Brain microvascular endothelial cell (primary cell): ENCODE results near the gene LENG8.

Experiments used
- DNase-seq: peaks from one replicate; pipeline ENCODE4 v3.0.0-alpha.2; 2020
- H3K27ac ChIP-seq: fragments of 250-450 bp; sonication (Bioruptor Pico); 2 replicates; pipeline ENCODE4 v1.5.1; 2020; ENCODE audit warnings: mild to moderate bottlenecking, moderate library complexity
- H3K27me3 ChIP-seq: fragments of 250-450 bp; sonication (Bioruptor Pico); replicated peaks from 2 replicates; pipeline ENCODE4 v1.5.1; 2020; ENCODE audit warnings: mild to moderate bottlenecking
- H3K36me3 ChIP-seq: fragments of 250-450 bp; sonication (Bioruptor Pico); replicated peaks from 2 replicates; pipeline ENCODE4 v1.5.1; 2020; ENCODE audit warnings: mild to moderate bottlenecking
- H3K4me3 ChIP-seq: 2 replicates; pipeline ENCODE4 v1.5.1; 2011; ENCODE audit warnings: low read depth, mild to moderate bottlenecking, control low read depth, low read length, moderate library complexity
- in situ Hi-C: cut with HindIII; loops from 2 replicates; pipeline ENCODE4 v1.10.0; 2017; ENCODE audit warnings: low sequenced_read_pairs, low pct_ligation_motif_present
- TF ChIP-seq, protein P1 (sequence below): IDR thresholded peaks from 2 replicates; pipeline ENCODE4 v1.5.1; 2011; ENCODE audit warnings: low read depth, mild to moderate bottlenecking, moderate library complexity, low read length, control low read depth, inconsistent platforms; ENCODE audit errors: missing control alignments

Gene LENG8

DNA sequence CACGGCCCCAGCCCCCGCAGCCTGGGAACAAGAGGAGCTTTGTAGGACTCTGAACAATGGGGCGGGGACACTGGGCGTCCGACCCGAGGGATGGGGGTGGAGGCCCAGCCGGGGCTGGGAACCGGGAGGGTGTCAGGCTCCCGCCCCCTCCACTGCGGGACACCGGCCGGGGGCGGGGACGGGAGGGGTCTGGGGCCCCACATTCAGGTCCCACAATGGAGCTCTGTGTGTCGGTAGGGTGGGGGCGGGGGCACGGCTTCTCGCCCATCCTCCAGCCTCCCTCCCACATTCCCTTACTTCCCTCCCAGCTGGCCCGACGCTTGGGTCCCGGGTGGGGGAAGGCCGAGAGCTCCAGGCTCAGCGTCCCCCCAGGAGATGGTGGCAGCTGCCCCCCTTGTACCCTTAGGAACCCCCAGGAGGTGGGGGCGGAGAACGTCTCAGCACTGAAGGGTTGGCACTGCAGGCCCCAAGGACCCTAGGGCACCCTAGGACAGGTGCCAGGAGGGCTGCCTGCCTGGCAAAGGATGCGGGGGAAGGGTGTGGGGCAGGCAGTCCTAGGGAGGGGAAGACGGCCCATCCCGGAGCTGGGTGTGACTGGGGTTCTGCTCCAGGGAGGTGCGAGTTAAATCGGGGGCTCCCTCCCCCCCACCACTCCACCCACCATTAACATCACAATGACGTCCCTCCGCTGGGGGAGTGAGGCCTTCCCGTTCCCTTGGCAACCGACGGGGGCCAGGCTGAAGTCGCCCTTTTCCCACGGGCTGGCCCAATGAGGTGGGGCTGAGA lies 28.4 kb upstream of the LENG8 start:
- H3K27me3 ChIP-seq, result peaks cover 20% of the 10 kb centered on the region
- in situ Hi-C loops, result no loop called here

DNA sequence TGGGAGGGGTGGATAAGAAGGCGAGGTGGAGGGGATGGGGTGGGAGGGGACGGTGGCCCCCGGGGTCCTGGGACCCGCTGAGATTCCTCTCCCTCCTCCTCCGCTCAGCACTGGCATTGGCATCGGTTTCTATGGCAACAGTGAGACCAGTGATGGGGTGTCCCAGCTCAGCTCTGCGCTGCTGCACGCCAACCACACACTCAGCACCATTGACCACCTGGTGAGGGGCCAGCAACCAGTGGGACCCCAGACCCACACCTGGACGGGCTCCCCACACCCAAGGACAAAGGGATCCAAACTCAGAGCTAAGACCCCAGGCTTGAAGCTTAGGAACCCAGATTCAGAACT lies 27.9 kb upstream of the LENG8 start:
- no peak for DNase-seq
- no peak overlapping the region for H3K4me3 ChIP-seq
- no peaks in the 10 kb centered on the region for H3K36me3 ChIP-seq
- in situ Hi-C loops, result no loop called here
- H3K27me3 ChIP-seq, result peaks cover 14% of the 10 kb centered on the region
- TF ChIP-seq, protein P1, sequence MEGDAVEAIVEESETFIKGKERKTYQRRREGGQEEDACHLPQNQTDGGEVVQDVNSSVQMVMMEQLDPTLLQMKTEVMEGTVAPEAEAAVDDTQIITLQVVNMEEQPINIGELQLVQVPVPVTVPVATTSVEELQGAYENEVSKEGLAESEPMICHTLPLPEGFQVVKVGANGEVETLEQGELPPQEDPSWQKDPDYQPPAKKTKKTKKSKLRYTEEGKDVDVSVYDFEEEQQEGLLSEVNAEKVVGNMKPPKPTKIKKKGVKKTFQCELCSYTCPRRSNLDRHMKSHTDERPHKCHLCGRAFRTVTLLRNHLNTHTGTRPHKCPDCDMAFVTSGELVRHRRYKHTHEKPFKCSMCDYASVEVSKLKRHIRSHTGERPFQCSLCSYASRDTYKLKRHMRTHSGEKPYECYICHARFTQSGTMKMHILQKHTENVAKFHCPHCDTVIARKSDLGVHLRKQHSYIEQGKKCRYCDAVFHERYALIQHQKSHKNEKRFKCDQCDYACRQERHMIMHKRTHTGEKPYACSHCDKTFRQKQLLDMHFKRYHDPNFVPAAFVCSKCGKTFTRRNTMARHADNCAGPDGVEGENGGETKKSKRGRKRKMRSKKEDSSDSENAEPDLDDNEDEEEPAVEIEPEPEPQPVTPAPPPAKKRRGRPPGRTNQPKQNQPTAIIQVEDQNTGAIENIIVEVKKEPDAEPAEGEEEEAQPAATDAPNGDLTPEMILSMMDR, result no peak
- H3K27ac ChIP-seq, result no peak overlapping the region

More for the DNA sequence above, 28.4 kb upstream of the LENG8 start:
- Histone ChIP-seq H3K4me3 (no peak overlapping the region), H3K27ac (no peak overlapping the region), H3K36me3 (no peaks in the 10 kb centered on the region)
- TF ChIP-seq, protein P1, result no peak
- DNase-seq, result peak; percentile 30

DNA sequence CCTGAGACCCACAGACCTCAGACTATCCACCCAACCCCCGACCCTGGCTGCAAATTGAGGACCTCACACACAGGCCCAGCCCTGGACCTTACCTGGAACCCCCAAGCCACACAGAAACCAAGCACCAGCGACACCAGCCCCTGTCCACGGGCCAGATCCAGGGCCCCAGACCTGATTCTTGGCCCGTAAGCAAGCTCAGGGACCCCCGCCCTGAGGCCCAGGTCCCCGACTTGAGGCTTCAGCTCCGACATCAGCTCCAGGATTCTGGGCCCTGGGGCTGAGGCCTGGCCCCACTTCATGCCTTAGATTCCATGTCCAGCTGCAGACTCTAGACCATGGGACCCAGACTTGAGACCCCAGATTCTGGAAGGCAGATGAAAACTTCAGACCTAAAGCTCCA lies 27.5 kb upstream of the LENG8 start:
- TF ChIP-seq, protein P1, result no peak
- no peak overlapping the region for H3K4me3 ChIP-seq
- no peak for DNase-seq
- no peaks in the 10 kb centered on the region for H3K36me3 ChIP-seq
- peaks cover 10% of the 10 kb centered on the region for H3K27me3 ChIP-seq
- in situ Hi-C loops, result no loop called here
- H3K27ac ChIP-seq, result no peak overlapping the region

- no peak overlapping the region for H3K27ac ChIP-seq
- in situ Hi-C loops, result no loop called here
- no peak for DNase-seq
- H3K4me3 ChIP-seq, result no peak overlapping the region
- H3K36me3 ChIP-seq, result no peaks in the 10 kb centered on the region
- TF ChIP-seq, protein P1, result no peak
- peaks cover 4% of the 10 kb centered on the region for H3K27me3 ChIP-seq
Measured at GRCh38 chr19:54422136-54422535, 26.9 kb upstream of the LENG8 start.

- in situ Hi-C loops, result no loop called here
- DNase-seq, result no peak
- no peak overlapping the region for H3K4me3 ChIP-seq
- no peaks in the 10 kb centered on the region for H3K36me3 ChIP-seq
- no peak overlapping the region for H3K27ac ChIP-seq
- peaks cover 2% of the 10 kb centered on the region for H3K27me3 ChIP-seq
- TF ChIP-seq, protein P1, result no peak
Measured at GRCh38 chr19:54424201-54424600, 24.8 kb upstream of the LENG8 start.
